ENCODE measurements around the gene CTNNA3. TPM values are rescaled to one million over a fixed set of nuclear protein-coding genes. Genes with fewer than 3 reads are reported as not detected.
A peak's percentile ranks its signal among the peaks of the same experiment; 100 is the strongest.
"Not testable (repeated sequence)": the region's sequence is repeated elsewhere in the genome, so short reads cannot be mapped to it uniquely, and the experiment has no call there.

The CTNNA3 gene
- 4.3 TPM for polyA plus RNA-seq (ENCODE audit: insufficient read length)
- long read RNA-seq, donor 1: 0 reads
- long read RNA-seq, donor 2: 0 reads
- long read RNA-seq, donor 3: 0 reads
- long read RNA-seq, donor 4: 0 reads
- long read RNA-seq, donor 5: 0 reads
- long read RNA-seq, donor 6: 0 reads
- long read RNA-seq, donor 7: 0 reads
- long read RNA-seq, donor 8: 0 reads

GRCh38 chr10:67696029-67696428, at the start of gene CTNNA3:
TSS of gene CTNNA3 (minus strand) at chr10:67696195.
- no peak for DNase-seq

GRCh38 chr10:67735430-67735829, 39.4 kb upstream of the CTNNA3 start:
- DNase-seq: no peak

- DNase-seq: no peak
Measured at GRCh38 chr10:67733511-67733910, 37.5 kb upstream of the CTNNA3 start.

- DNase-seq: no peak
Measured at GRCh38 chr10:67725567-67725966, 29.6 kb upstream of the CTNNA3 start.

GRCh38 chr10:67723601-67724000, 27.6 kb upstream of the CTNNA3 start:
- no peak for DNase-seq

GRCh38 chr10:67722113-67722512, 26.1 kb upstream of the CTNNA3 start:
- DNase-seq: no peak

- DNase-seq: not testable (repeated sequence)
Measured at GRCh38 chr10:67716455-67716854, 20.5 kb upstream of the CTNNA3 start.

- DNase-seq: no peak
Measured at GRCh38 chr10:67705921-67706320, 9.9 kb upstream of the CTNNA3 start.

GRCh38 chr10:67699613-67700270, 3.7 kb upstream of the CTNNA3 start:
- DNase-seq: not testable (repeated sequence)

- no peak for DNase-seq
Measured at GRCh38 chr10:67698164-67698563, 2.2 kb upstream of the CTNNA3 start.

- peak; percentile 43 for DNase-seq
Measured at GRCh38 chr10:67697724-67698131, 1.7 kb upstream of the CTNNA3 start.

- no peak for DNase-seq
Measured at GRCh38 chr10:67696679-67697078, 684 bp upstream of the CTNNA3 start.

GRCh38 chr10:67695555-67695954, 440 bp downstream of the CTNNA3 start:
- DNase-seq: no peak

GRCh38 chr10:67691861-67692260, 4.1 kb downstream of the CTNNA3 start:
- DNase-seq: not testable (repeated sequence)

GRCh38 chr10:67690540-67690939, 5.5 kb downstream of the CTNNA3 start:
- not testable (repeated sequence) for DNase-seq

- not testable (repeated sequence) for DNase-seq
Measured at GRCh38 chr10:67684140-67684539, 11.9 kb downstream of the CTNNA3 start.

GRCh38 chr10:67678335-67678974, 17.5 kb downstream of the CTNNA3 start:
- no peak for DNase-seq

- no peak for DNase-seq
Measured at GRCh38 chr10:67676208-67676825, 19.7 kb downstream of the CTNNA3 start.

- DNase-seq: no peak
Measured at GRCh38 chr10:67670401-67670800, 25.6 kb downstream of the CTNNA3 start.

GRCh38 chr10:67669978-67670377, 26.0 kb downstream of the CTNNA3 start:
- no peak for DNase-seq

- no peak for DNase-seq
Measured at GRCh38 chr10:67668448-67668847, 27.5 kb downstream of the CTNNA3 start.

- DNase-seq: no peak
Measured at GRCh38 chr10:67667035-67667425, 29.0 kb downstream of the CTNNA3 start.

GRCh38 chr10:67666416-67667034, 29.5 kb downstream of the CTNNA3 start:
- DNase-seq: peak; percentile 27
